OCI-LY1 (cell line): Measurements from ENCODE around the gene GALNT2.

Experiments
- H2AFZ ChIP-seq: fragments of 200-600 bp; sonication (generic), shearing (Covaris generic); 2 replicates; pipeline ENCODE4 v1.6.0; 2014; ENCODE audit warnings: antibody characterized with exemption, mild to moderate bottlenecking, low read length
- H3F3A ChIP-seq: fragments of 200-600 bp; sonication (generic), shearing (Covaris generic); 2 replicates; pipeline ENCODE4 v1.6.0; 2014; ENCODE audit warnings: mild to moderate bottlenecking, antibody characterized with exemption, low read length, moderate library complexity; ENCODE audit not compliant: insufficient read depth
- H3K27ac ChIP-seq: fragments of 200-600 bp; sonication (generic); 2 replicates; pipeline ENCODE4 v1.5.1; 2014; ENCODE audit warnings: low read length, mixed run types, mild to moderate bottlenecking, low read depth; ENCODE audit not compliant: poor library complexity, severe bottlenecking
- H3K27me3 ChIP-seq: fragments of 200-600 bp; sonication (generic); 2 replicates; pipeline ENCODE4 v1.6.0; 2014; ENCODE audit warnings: antibody characterized with exemption, mild to moderate bottlenecking, low read length, moderate library complexity; ENCODE audit not compliant: insufficient read depth
- H3K36me3 ChIP-seq: fragments of 200-600 bp; sonication (generic); 2 replicates; pipeline ENCODE4 v1.6.1; 2014; ENCODE audit warnings: mild to moderate bottlenecking, antibody characterized with exemption, low read length, moderate library complexity, mixed read lengths; ENCODE audit not compliant: insufficient read depth
- H3K4me1 ChIP-seq: fragments of 200-600 bp; sonication (generic); 2 replicates; pipeline ENCODE4 v1.5.1; 2014; ENCODE audit warnings: mild to moderate bottlenecking, low read length, moderate library complexity; ENCODE audit not compliant: insufficient read depth, severe bottlenecking
- H3K4me2 ChIP-seq: fragments of 200-600 bp; sonication (generic), shearing (Covaris generic); 2 replicates; pipeline ENCODE4 v1.6.1; 2014; ENCODE audit warnings: low read length
- H3K4me3 ChIP-seq: fragments of 200-600 bp; sonication (generic); 2 replicates; pipeline ENCODE4 v1.5.1; 2014; ENCODE audit warnings: low read length, low read depth, mild to moderate bottlenecking, mixed read lengths; ENCODE audit not compliant: poor library complexity, severe bottlenecking
- H3K79me2 ChIP-seq: fragments of 200-600 bp; shearing (Covaris generic); 2 replicates; pipeline ENCODE4 v1.6.1; 2016; ENCODE audit warnings: mixed run types, low read length, mixed read lengths; ENCODE audit not compliant: insufficient read depth
- H3K9ac ChIP-seq: fragments of 200-600 bp; sonication (generic), shearing (Covaris generic); 2 replicates; pipeline ENCODE4 v1.6.1; 2014; ENCODE audit warnings: mild to moderate bottlenecking, low read length, mixed read lengths
- H3K9me2 ChIP-seq: fragments of 200-600 bp; sonication (generic), shearing (Covaris generic); 2 replicates; pipeline ENCODE4 v1.6.1; 2014; ENCODE audit warnings: low read depth, mild to moderate bottlenecking, low read length, mixed read lengths
- H3K9me3 ChIP-seq: fragments of 200-600 bp; shearing (Covaris generic); 2 replicates; pipeline ENCODE4 v1.6.1; 2014; ENCODE audit warnings: low read length, mixed read lengths
- H4K20me1 ChIP-seq: fragments of 200-600 bp; sonication (generic), shearing (Covaris generic); 2 replicates; pipeline ENCODE4 v1.6.0; 2016; ENCODE audit warnings: mild to moderate bottlenecking, low read length; ENCODE audit not compliant: insufficient read depth
- CTCF ChIP-seq: fragments of 200-600 bp; sonication (generic), shearing (Covaris generic); IDR thresholded peaks from 2 replicates; pipeline ENCODE4 v1.5.1; 2017; ENCODE audit warnings: mild to moderate bottlenecking, antibody characterized with exemption, low read length, moderate library complexity, mixed read lengths
- EZH2 ChIP-seq: fragments of 200-600 bp; sonication (generic), shearing (Covaris generic); IDR thresholded peaks from 2 replicates; pipeline ENCODE4 v1.8.0; 2017; ENCODE audit warnings: borderline replicate concordance, mixed run types, mild to moderate bottlenecking, antibody characterized with exemption, low read length, moderate library complexity, mixed read lengths

GALNT2 gene

GRCh38 chr1:230282157-230282556 lies 215.1 kb downstream of the GALNT2 start:
- Histone ChIP-seq H3K79me2 (no peaks in the 10 kb centered on the region), H3K27ac (peak overlapping the region; percentile 97), H3K4me1 (peaks cover 73% of the 10 kb centered on the region), H3K4me2 (peak overlapping the region; percentile 42), H3K9ac (peak overlapping the region; percentile 69; the same call in 1 of the 2 replicates), H3F3A (no peaks in the 10 kb centered on the region), H3K36me3 (peaks cover 18% of the 10 kb centered on the region; the same call in 1 of the 2 replicates), H2AFZ (no peak overlapping the region), H3K4me3 (peak overlapping the region; percentile 14), H4K20me1 (no peaks in the 10 kb centered on the region), H3K27me3 (no peaks in the 10 kb centered on the region), H3K9me2 (no peaks in the 10 kb centered on the region), H3K9me3 (no peaks in the 10 kb centered on the region)
- TF ChIP-seq CTCF = no peak
- no peak for TF ChIP-seq EZH2

- Histone ChIP-seq H3K9me2 (no peaks in the 10 kb centered on the region), H3K9me3 (no peaks in the 10 kb centered on the region), H3F3A (no peaks in the 10 kb centered on the region), H3K9ac (no peak overlapping the region), H3K27ac (peak overlapping the region; percentile 97), H3K4me3 (no peak overlapping the region), H3K27me3 (no peaks in the 10 kb centered on the region), H3K79me2 (no peaks in the 10 kb centered on the region), H3K4me2 (no peak overlapping the region), H2AFZ (no peak overlapping the region), H3K4me1 (peaks cover 72% of the 10 kb centered on the region), H4K20me1 (no peaks in the 10 kb centered on the region), H3K36me3 (peaks cover 18% of the 10 kb centered on the region; the same call in 1 of the 2 replicates)
- no peak for TF ChIP-seq CTCF
- no peak for TF ChIP-seq EZH2
Measured at GRCh38 chr1:230283678-230284077, 216.6 kb downstream of the GALNT2 start.

GRCh38 chr1:230284891-230285290 lies 217.9 kb downstream of the GALNT2 start:
- Histone ChIP-seq H3K9me3 (no peaks in the 10 kb centered on the region), H4K20me1 (no peaks in the 10 kb centered on the region), H3F3A (no peaks in the 10 kb centered on the region), H3K79me2 (no peaks in the 10 kb centered on the region), H3K4me3 (no peak overlapping the region), H3K4me1 (peaks cover 74% of the 10 kb centered on the region), H3K4me2 (no peak overlapping the region), H3K27me3 (no peaks in the 10 kb centered on the region), H3K9me2 (no peaks in the 10 kb centered on the region), H3K9ac (no peak overlapping the region), H2AFZ (no peak overlapping the region), H3K36me3 (peaks cover 9% of the 10 kb centered on the region; the same call in 1 of the 2 replicates), H3K27ac (peak overlapping the region; percentile 97)
- no peak for TF ChIP-seq EZH2
- no peak for TF ChIP-seq CTCF
